ENCODE results near the gene MRPS2. TPM values are rescaled to one million over a fixed set of nuclear protein-coding genes. Genes with fewer than 3 reads are reported as not detected.
"Not testable (repeated sequence)": the region's sequence is repeated elsewhere in the genome, so short reads cannot be mapped to it uniquely, and the experiment has no call there.

Gene MRPS2
- total and polyA plus RNA-seq, 4 experiments from 2014 or later, result 26.2 to 57.2 (median 33.2) TPM

DNA sequence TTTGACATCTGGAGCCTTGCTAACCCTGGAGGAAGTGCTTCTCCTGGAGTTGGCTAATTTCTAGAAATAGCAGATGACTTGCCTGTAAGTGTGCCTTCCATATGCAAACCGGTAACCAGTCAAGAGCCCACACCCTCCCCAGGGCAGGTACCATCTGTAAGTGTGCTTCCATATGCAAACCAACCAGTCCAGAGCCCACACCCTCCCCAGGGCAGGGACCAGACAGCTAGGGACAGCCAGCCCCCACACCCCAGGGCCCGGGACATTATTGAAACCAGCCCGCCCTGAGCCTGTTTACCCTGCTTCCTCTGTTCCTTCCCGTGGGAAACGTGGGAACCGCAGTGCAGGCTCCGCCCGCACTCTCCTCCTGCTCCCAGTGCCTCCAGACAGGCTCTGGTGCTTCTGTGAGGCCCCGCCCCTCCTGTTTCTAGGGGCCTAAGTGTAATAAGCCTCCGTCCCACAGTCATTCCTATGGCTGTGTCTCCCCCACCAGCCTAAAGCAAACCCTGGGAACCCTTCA lies 33.8 kb downstream of the MRPS2 start:
- H3K36me3 Mint-ChIP-seq; CTCF ChIA-PET (ENCODE audit: partially characterized antibody); H3K4me3 Mint-ChIP-seq; H3K27ac ChIP-seq (ENCODE audit: low read depth, low read length); H3K9me3 Mint-ChIP-seq; H3K9me3 ChIP-seq (ENCODE audit: control insufficient read depth in 1 of 2, low read length in 2 of 2); H3K4me1 ChIP-seq (ENCODE audit: insufficient read depth, low read length); H3K4me1 Mint-ChIP-seq; H3K27me3 ChIP-seq (ENCODE audit: insufficient read depth, low read length); DNase-seq; POLR2A ChIA-PET (ENCODE audit: partially characterized antibody); H3K27ac Mint-ChIP-seq; intact Hi-C loops (cut with micrococcal nuclease); H3K36me3 ChIP-seq (ENCODE audit: insufficient read depth, low read length); H3K4me3 ChIP-seq (ENCODE audit: low read length in 2 of 2): not testable (repeated sequence)
- H3K27me3 Mint-ChIP-seq, result peaks cover 24 to 38% of the 10 kb centered on the region in 2 donors

- intact Hi-C loops (cut with micrococcal nuclease); DNase-seq; CTCF ChIA-PET (ENCODE audit: partially characterized antibody); POLR2A ChIA-PET (ENCODE audit: partially characterized antibody); H3K4me1 Mint-ChIP-seq; H3K27ac ChIP-seq (ENCODE audit: low read depth, low read length); H3K4me3 ChIP-seq (ENCODE audit: low read length in 2 of 2); H3K9me3 ChIP-seq (ENCODE audit: control insufficient read depth in 1 of 2, low read length in 2 of 2); H3K36me3 Mint-ChIP-seq; H3K36me3 ChIP-seq (ENCODE audit: insufficient read depth, low read length); H3K9me3 Mint-ChIP-seq; H3K27ac Mint-ChIP-seq; H3K4me3 Mint-ChIP-seq; H3K4me1 ChIP-seq (ENCODE audit: insufficient read depth, low read length); H3K27me3 ChIP-seq (ENCODE audit: insufficient read depth, low read length): not testable (repeated sequence)
- peaks cover 24 to 42% of the 10 kb centered on the region in 2 donors for H3K27me3 Mint-ChIP-seq
These were observed 34.3 kb downstream of the MRPS2 start for GRCh38 chr9:135534826-135535225.

GRCh38 chr9:135535631-135536030 lies 35.1 kb downstream of the MRPS2 start:
- H3K9me3 ChIP-seq (ENCODE audit: control insufficient read depth in 1 of 2, low read length in 2 of 2); H3K4me3 ChIP-seq (ENCODE audit: low read length in 2 of 2); H3K4me3 Mint-ChIP-seq; H3K4me1 Mint-ChIP-seq; H3K36me3 ChIP-seq (ENCODE audit: insufficient read depth, low read length); intact Hi-C loops (cut with micrococcal nuclease); H3K27me3 ChIP-seq (ENCODE audit: insufficient read depth, low read length); H3K9me3 Mint-ChIP-seq; POLR2A ChIA-PET (ENCODE audit: partially characterized antibody); DNase-seq; H3K4me1 ChIP-seq (ENCODE audit: insufficient read depth, low read length); H3K27ac Mint-ChIP-seq; H3K36me3 Mint-ChIP-seq; H3K27ac ChIP-seq (ENCODE audit: low read depth, low read length); CTCF ChIA-PET (ENCODE audit: partially characterized antibody): not testable (repeated sequence)
- H3K27me3 Mint-ChIP-seq, result peaks cover 22 to 44% of the 10 kb centered on the region in 2 donors

GRCh38 chr9:135536216-135536615 lies 35.7 kb downstream of the MRPS2 start:
- POLR2A ChIA-PET (ENCODE audit: partially characterized antibody), result no interaction called here
- DNase-seq, result no peak
- Mint-ChIP-seq H3K27me3 (peaks cover 22 to 39% of the 10 kb centered on the region in 2 donors), H3K36me3 (no peaks in the 10 kb centered on the region), H3K9me3 (no peaks in the 10 kb centered on the region), H3K4me3 (no peak overlapping the region), H3K27ac (no peak overlapping the region), H3K4me1 (no peaks in the 10 kb centered on the region)
- Histone ChIP-seq H3K27ac (ENCODE audit: low read depth, low read length) (no peak overlapping the region), H3K4me1 (ENCODE audit: insufficient read depth, low read length) (no peaks in the 10 kb centered on the region), H3K4me3 (ENCODE audit: low read length in 2 of 2) (no peak overlapping the region), H3K9me3 (ENCODE audit: control insufficient read depth in 1 of 2, low read length in 2 of 2) (no peaks in the 10 kb centered on the region), H3K36me3 (ENCODE audit: insufficient read depth, low read length) (no peaks in the 10 kb centered on the region), H3K27me3 (ENCODE audit: insufficient read depth, low read length) (no peaks in the 10 kb centered on the region)
- intact Hi-C loops (cut with micrococcal nuclease), result no loop called here
- CTCF ChIA-PET (ENCODE audit: partially characterized antibody), result no interaction called here

DNA sequence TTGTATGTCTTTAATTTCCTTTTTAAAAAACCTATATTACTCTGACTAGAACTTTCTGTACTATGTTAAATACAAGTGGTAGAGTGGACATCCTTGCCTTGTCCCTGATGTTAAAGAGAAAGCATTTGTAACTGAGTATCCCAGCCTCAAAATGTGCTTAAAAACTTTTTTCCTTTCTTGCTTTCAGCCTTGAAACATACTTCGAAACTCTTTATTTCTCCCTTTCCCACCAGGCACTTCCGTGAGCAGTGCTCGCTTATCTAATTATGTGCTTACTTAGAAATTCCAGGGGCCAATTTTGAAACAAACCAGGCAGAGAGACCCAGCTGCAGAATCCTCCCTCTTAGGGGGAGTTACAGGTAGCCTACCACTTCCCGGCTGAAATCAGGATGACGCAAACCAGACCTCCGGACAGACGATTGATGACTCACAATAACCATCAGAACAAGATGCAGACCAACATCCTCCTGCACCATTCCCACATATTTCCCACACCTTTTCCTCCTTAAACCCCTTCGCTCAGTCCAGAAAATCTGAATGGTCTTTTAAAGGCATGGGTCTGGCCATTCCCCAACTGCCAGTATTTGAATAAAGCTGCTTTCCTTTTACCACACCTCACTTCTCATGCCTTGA lies 42.9 kb downstream of the MRPS2 start:
- H3K4me1 ChIP-seq (ENCODE audit: insufficient read depth, low read length); H3K4me3 Mint-ChIP-seq; intact Hi-C loops (cut with micrococcal nuclease); H3K4me1 Mint-ChIP-seq; H3K4me3 ChIP-seq (ENCODE audit: low read length in 2 of 2); CTCF ChIA-PET (ENCODE audit: partially characterized antibody); H3K27me3 ChIP-seq (ENCODE audit: insufficient read depth, low read length); H3K27ac ChIP-seq (ENCODE audit: low read depth, low read length); H3K36me3 Mint-ChIP-seq; DNase-seq; H3K9me3 Mint-ChIP-seq; H3K9me3 ChIP-seq (ENCODE audit: control insufficient read depth in 1 of 2, low read length in 2 of 2); POLR2A ChIA-PET (ENCODE audit: partially characterized antibody); H3K36me3 ChIP-seq (ENCODE audit: insufficient read depth, low read length): not testable (repeated sequence)
- Mint-ChIP-seq H3K27me3 (peaks cover 6 to 19% of the 10 kb centered on the region in 2 donors), H3K27ac (peak overlapping the region in 1 of 7 donors; percentile 17)

- Mint-ChIP-seq H3K4me3 (no peak overlapping the region), H3K36me3 (no peaks in the 10 kb centered on the region), H3K27me3 (peaks cover 5 to 10% of the 10 kb centered on the region in 2 donors), H3K9me3 (peaks cover 0 to 1% (median 0%) of the 10 kb centered on the region in 8 donors), H3K27ac (no peak overlapping the region), H3K4me1 (no peaks in the 10 kb centered on the region)
- no peak overlapping the region for H3K27ac ChIP-seq (ENCODE audit: low read depth, low read length)
- DNase-seq, result no peak
- CTCF ChIA-PET (ENCODE audit: partially characterized antibody), result no interaction called here
- no peaks in the 10 kb centered on the region for H3K9me3 ChIP-seq (ENCODE audit: control insufficient read depth in 1 of 2, low read length in 2 of 2)
- no peaks in the 10 kb centered on the region for H3K27me3 ChIP-seq (ENCODE audit: insufficient read depth, low read length)
- H3K36me3 ChIP-seq (ENCODE audit: insufficient read depth, low read length), result no peaks in the 10 kb centered on the region
- intact Hi-C loops (cut with micrococcal nuclease), result no loop called here
- no peaks in the 10 kb centered on the region for H3K4me1 ChIP-seq (ENCODE audit: insufficient read depth, low read length)
- POLR2A ChIA-PET (ENCODE audit: partially characterized antibody), result no interaction called here
- H3K4me3 ChIP-seq (ENCODE audit: low read length in 2 of 2), result no peak overlapping the region
These were observed 44.6 kb downstream of the MRPS2 start for GRCh38 chr9:135544981-135545635.

GRCh38 chr9:135545646-135546176 lies 45.2 kb downstream of the MRPS2 start, which contains the start of gene OBP2A:
Gene OBP2A (plus strand): TSS chr9:135546126. CDS start chr9:135546181, 55 bp downstream.
- DNase-seq, result not testable (repeated sequence)

More at GRCh38 chr9:135545646-135546176, 45.2 kb downstream of the MRPS2 start, which contains the start of gene OBP2A:
- H3K4me1 Mint-ChIP-seq; POLR2A ChIA-PET (ENCODE audit: partially characterized antibody); H3K9me3 ChIP-seq (ENCODE audit: control insufficient read depth in 1 of 2, low read length in 2 of 2); H3K9me3 Mint-ChIP-seq; H3K36me3 ChIP-seq (ENCODE audit: insufficient read depth, low read length); H3K27ac Mint-ChIP-seq; H3K27ac ChIP-seq (ENCODE audit: low read depth, low read length); H3K27me3 ChIP-seq (ENCODE audit: insufficient read depth, low read length); CTCF ChIA-PET (ENCODE audit: partially characterized antibody); H3K36me3 Mint-ChIP-seq; H3K4me1 ChIP-seq (ENCODE audit: insufficient read depth, low read length); H3K27me3 Mint-ChIP-seq; H3K4me3 ChIP-seq (ENCODE audit: low read length in 2 of 2); H3K4me3 Mint-ChIP-seq; intact Hi-C loops (cut with micrococcal nuclease): not testable (repeated sequence)

All from CD4-positive, alpha-beta memory T cell (primary cell).